Testis (tissue), 2 donors: ENCODE results near the gene CHDH.

ENCODE experiments used
- CTCF ChIP-seq, 3 experiments: fragments of 450-650 bp in 2 of 3; fragments of 200-600 bp in 1 of 3; sonication (generic) in 1 of 3; IDR thresholded peaks; one replicate each; pipeline ENCODE4 v1.5.1; 2016 to 2019; ENCODE audit warnings: antibody characterized with exemption in 3 of 3, mild to moderate bottlenecking in 2 of 3, moderate library complexity in 1 of 3
- POLR2A ChIP-seq: fragments of 450-650 bp; IDR thresholded peaks from one replicate; pipeline ENCODE4 v1.6.1; 2017; ENCODE audit warnings: antibody characterized with exemption, mild to moderate bottlenecking, moderate library complexity

- TF ChIP-seq CTCF (IDR thresholded peaks at IDR 0.05): no peak
- no peak for TF ChIP-seq POLR2A
These were observed 9.9 kb downstream of the CHDH start for GRCh38 chr3:53836084-53836872.
